ENCODE results near the gene TEK.
"Not testable (repeated sequence)": the region's sequence is repeated elsewhere in the genome, so short reads cannot be mapped to it uniquely, and the experiment has no call there.

- TF ChIP-seq EP300 (IDR thresholded peaks at IDR 0.05); POLR2A (IDR thresholded peaks at IDR 0.05; ENCODE audit: low read depth): not testable (repeated sequence)
- TF ChIP-seq, protein P1, sequence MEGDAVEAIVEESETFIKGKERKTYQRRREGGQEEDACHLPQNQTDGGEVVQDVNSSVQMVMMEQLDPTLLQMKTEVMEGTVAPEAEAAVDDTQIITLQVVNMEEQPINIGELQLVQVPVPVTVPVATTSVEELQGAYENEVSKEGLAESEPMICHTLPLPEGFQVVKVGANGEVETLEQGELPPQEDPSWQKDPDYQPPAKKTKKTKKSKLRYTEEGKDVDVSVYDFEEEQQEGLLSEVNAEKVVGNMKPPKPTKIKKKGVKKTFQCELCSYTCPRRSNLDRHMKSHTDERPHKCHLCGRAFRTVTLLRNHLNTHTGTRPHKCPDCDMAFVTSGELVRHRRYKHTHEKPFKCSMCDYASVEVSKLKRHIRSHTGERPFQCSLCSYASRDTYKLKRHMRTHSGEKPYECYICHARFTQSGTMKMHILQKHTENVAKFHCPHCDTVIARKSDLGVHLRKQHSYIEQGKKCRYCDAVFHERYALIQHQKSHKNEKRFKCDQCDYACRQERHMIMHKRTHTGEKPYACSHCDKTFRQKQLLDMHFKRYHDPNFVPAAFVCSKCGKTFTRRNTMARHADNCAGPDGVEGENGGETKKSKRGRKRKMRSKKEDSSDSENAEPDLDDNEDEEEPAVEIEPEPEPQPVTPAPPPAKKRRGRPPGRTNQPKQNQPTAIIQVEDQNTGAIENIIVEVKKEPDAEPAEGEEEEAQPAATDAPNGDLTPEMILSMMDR (IDR thresholded peaks at IDR 0.05), result not testable (repeated sequence)
Measured at GRCh38 chr9:27239648-27240047, 130.6 kb downstream of the TEK start.
